Activated CD4-positive, CD25-positive, alpha-beta regulatory T cell treated with anti-CD3 and anti-CD28 coated beads, Interleukin-2, amount 50 U/mL, for 72 hours (primary cell): Measurements from ENCODE around the gene SRPRA.

ENCODE experiments used
- DNase-seq: peaks from one replicate; pipeline ENCODE4 v3.0.0; 2021

Gene SRPRA

GRCh38 chr11:126226334-126227084, 42.2 kb downstream of the SRPRA start:
- no peak for DNase-seq

DNA sequence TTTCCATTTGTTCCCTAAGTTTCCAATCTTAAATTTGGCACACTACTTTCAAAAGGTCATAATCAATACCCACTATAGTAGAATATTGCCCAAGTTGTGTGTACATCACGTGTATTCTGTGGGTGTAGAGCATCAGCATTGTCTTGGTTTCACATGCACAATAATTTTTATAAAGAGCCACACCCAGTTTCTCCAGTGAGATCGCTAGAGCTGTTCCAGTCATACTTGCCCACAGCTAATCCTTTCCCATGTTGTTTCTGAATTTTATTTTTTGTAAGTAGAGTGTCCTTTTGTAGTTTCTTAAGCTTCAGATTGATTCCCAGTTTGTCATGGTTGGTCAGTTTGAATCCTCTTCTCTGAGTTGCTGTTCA, 43.4 kb downstream of the SRPRA start:
- DNase-seq: no peak

DNA sequence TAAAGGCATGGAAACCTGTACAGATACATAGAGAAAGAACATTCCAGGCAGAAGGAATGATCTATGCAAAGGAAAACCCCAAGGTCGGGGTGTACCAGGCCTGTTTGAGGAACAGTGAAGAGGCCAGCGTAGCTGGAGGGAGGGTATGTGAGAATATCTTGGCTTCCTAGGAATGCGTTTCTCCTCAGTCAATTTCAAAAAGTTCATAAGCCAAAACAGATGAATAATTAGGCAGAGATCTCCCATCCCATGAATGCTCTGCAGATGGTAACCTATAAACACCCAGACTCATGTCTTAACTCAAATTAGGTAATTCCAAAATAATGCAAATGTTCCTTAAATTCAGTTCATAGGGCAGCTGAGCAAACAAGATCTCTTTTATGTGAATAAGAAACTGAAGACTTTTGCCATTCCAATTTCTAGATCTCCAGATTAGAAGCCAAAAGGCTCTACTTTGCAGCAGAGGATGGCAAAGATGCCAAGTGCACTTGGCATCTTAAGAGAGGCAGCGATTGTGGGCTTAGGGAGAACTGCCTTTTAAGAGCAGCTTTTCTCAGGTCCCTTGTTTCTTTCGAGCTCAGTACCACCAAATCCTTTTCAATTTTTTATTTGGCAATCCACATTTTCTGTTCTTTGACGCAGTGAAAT, 43.9 kb downstream of the SRPRA start:
- DNase-seq: no peak

- no peak for DNase-seq
These were observed 49.1 kb downstream of the SRPRA start for GRCh38 chr11:126219547-126219946.

DNA sequence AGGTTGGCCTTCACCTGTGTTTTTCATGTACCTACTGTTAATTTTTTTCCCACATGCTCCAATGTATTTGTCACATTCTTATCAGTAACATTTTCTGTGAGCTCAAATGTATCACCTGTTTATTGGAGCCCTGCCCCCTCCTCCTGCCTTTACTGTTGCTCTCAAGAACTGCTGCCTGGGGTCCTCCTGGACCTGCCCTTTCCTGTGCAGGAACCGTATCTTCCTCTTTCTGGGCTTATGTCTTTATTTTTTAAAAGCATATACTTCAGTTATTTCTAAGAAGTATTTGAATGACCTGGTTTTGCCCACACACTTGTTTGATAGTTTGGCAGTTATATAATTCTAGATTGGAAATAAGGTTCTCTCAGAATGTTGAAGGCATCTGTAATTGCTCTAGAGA, 51.2 kb downstream of the SRPRA start:
- no peak for DNase-seq

DNA sequence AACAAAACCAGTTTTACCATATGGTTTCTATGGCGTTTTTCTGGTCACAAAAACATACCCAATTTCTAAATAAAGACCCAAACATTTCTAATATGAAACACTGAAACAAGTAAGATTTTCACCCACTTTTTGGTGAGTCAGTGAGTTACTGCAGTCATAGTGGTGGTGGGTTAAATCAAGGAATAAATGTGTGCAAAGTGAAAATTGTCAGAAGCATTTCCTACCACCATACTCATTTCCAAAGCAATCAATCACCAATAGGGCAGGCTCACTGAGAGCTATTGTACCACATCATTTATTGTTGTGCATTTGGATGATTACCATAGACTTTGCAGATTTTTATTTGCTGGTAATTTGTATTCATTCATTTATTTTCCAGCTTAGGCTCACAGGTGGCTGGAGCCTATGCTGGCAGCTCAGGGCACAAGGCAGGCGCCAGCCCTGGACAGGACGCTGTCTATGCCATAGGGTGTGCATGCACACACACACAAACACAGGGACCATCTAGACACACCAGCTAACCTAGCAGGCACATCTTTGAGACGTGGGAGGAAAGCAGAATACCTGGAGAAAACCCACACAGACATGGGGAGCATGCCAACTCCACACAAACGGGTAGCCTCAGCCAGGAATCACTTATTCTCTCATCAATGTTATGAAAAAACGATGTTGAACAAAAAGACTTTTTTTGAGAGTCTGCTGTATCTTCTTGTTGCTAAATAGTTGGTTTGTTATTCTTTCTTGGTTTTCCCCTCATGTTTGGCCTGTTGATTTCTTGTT, 52.0 kb downstream of the SRPRA start:
- no peak for DNase-seq

- DNase-seq: no peak
These were observed 53.9 kb downstream of the SRPRA start for GRCh38 chr11:126214841-126215240.

DNA sequence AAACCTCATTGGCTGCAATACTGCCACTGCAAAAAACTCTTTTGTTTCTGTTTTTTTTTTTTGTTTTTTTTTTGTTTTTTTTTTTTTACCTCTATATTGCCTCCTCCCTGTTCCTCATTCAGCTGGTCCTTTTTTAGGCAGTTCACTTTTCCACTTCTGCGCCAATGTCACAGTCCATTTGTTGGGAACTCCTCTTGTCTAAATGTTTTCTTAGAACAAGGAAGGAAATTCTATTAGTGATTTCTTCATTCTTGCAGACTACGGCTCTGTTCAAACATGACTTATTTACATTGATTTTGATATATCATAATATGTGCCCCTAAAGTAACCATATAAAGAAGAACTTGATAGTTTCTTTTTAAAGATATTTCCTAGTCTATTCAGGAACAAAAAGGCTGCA, 54.3 kb downstream of the SRPRA start:
- DNase-seq: no peak
